Measurements from ENCODE around the gene DRAXIN. TPM values are rescaled to one million over a fixed set of nuclear protein-coding genes. Genes with fewer than 3 reads are reported as not detected.
A peak's percentile ranks its signal among the peaks of the same experiment; 100 is the strongest.

Gene DRAXIN
- polyA plus RNA-seq, 1 donor from 2014 or later, result 33.5 TPM

- no peak overlapping the region for H2AFZ ChIP-seq (ENCODE audit: low read depth, low read length)
- no peak overlapping the region for H3K4me2 ChIP-seq (ENCODE audit: low read length)
- TF ChIP-seq EP300 (conservative IDR thresholded peaks at IDR 0.05; ENCODE audit: poor library complexity, severe bottlenecking), result no peak
- no peak for TF ChIP-seq REST (IDR thresholded peaks at IDR 0.05; ENCODE audit: borderline replicate concordance)
- no peak for TF ChIP-seq SMC3 (conservative IDR thresholded peaks at IDR 0.05; ENCODE audit: poor library complexity)
- no peak overlapping the region for H3K27ac ChIP-seq (ENCODE audit: low read length)
- peak overlapping the region; percentile 1 for H3K4me3 ChIP-seq (ENCODE audit: low read length)
- H3K9ac ChIP-seq (ENCODE audit: low read length), result no peak overlapping the region
- no peaks in the 10 kb centered on the region for H3K9me2 ChIP-seq (ENCODE audit: insufficient read depth, low read length)
- H3K9me3 ChIP-seq (ENCODE audit: low read length), result no peaks in the 10 kb centered on the region
- no peaks in the 10 kb centered on the region for H3K36me3 ChIP-seq (ENCODE audit: insufficient read depth, low read length)
- no peaks in the 10 kb centered on the region for H3K27me3 ChIP-seq (ENCODE audit: insufficient read depth, low read depth, low read length)
- H3F3A ChIP-seq (ENCODE audit: insufficient read depth, low read length, poor library complexity, severe bottlenecking), result no peaks in the 10 kb centered on the region
- no peaks in the 10 kb centered on the region for H4K20me1 ChIP-seq (ENCODE audit: insufficient read depth)
- peaks cover 4% of the 10 kb centered on the region for H3K79me2 ChIP-seq (replicated peaks; ENCODE audit: insufficient read depth, low read length)
These were observed 12.1 kb downstream of the DRAXIN start for GRCh38 chr1:11703357-11704193.

- Histone ChIP-seq H3K4me2 (ENCODE audit: low read length) (no peak overlapping the region), H3K4me3 (ENCODE audit: low read length) (peak overlapping the region; percentile 1), H4K20me1 (ENCODE audit: insufficient read depth) (no peaks in the 10 kb centered on the region), H3K9me3 (ENCODE audit: low read length) (no peaks in the 10 kb centered on the region), H3K9ac (ENCODE audit: low read length) (no peak overlapping the region), H3F3A (ENCODE audit: insufficient read depth, low read length, poor library complexity, severe bottlenecking) (no peaks in the 10 kb centered on the region), H3K9me2 (ENCODE audit: insufficient read depth, low read length) (no peaks in the 10 kb centered on the region), H2AFZ (ENCODE audit: low read depth, low read length) (no peak overlapping the region), H3K79me2 (replicated peaks; ENCODE audit: insufficient read depth, low read length) (peaks cover 4% of the 10 kb centered on the region), H3K27me3 (ENCODE audit: insufficient read depth, low read depth, low read length) (no peaks in the 10 kb centered on the region), H3K27ac (ENCODE audit: low read length) (no peak overlapping the region), H3K36me3 (ENCODE audit: insufficient read depth, low read length) (no peaks in the 10 kb centered on the region)
- TF ChIP-seq POLR2AphosphoS5 (IDR thresholded peaks at IDR 0.05) (no peak), EZH2 (IDR thresholded peaks at IDR 0.05; ENCODE audit: borderline replicate concordance, insufficient read depth, low read length, poor library complexity, severe bottlenecking) (no peak), MXI1 (conservative IDR thresholded peaks at IDR 0.05; ENCODE audit: poor library complexity, severe bottlenecking) (no peak), SMC3 (conservative IDR thresholded peaks at IDR 0.05; ENCODE audit: poor library complexity) (no peak), REST (IDR thresholded peaks at IDR 0.05; ENCODE audit: borderline replicate concordance) (no peak), RAD21 (conservative IDR thresholded peaks at IDR 0.05) (no peak), TAF1 (IDR thresholded peaks at IDR 0.05; ENCODE audit: low read depth) (no peak), CTCF (IDR thresholded peaks at IDR 0.05; ENCODE audit: poor library complexity, severe bottlenecking) (no peak), EP300 (conservative IDR thresholded peaks at IDR 0.05; ENCODE audit: poor library complexity, severe bottlenecking) (no peak)
These were observed 12.7 kb downstream of the DRAXIN start for GRCh38 chr1:11704194-11704529.

All from neural cell (in vitro differentiated cells).